ENCODE data around the gene ODAD3.

The ODAD3 gene

DNA sequence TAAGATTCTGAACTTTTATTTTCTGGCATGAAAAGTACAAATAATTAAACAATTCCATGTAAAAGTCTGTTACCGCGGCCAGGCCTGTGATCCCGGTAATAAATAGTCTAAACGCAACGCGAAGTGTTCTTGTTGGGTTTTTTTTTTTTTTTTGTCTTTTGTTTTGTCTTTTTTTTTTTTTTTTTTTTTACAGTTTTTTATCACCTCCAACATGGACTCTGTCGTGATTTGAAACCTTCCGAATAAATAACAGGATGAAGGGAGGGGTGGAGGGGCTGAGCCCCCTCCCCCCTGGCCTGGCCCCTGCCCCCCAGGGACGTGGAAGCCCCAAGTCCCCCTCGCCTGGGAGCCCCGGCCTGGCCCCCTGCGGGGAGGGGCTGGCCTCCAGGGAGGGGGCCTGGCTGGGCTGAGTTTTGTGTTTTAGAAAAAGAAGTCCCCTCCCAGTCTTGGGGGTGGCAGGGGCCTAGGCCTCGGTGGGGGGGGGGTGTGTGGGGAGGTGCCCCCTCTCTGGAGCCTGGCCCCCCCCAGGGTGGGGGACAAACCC, 16.5 kb upstream of the ODAD3 start:
- Histone ChIP-seq H3K4me2 (ENCODE audit: insufficient read depth, low read length) (no peak overlapping the region), H3K79me2 (ENCODE audit: insufficient read depth, low read length) (no peaks in the 10 kb centered on the region), H3K9ac (ENCODE audit: low read depth, low read length) (no peak overlapping the region), H3K4me1 (ENCODE audit: insufficient read depth, low read length) (no peaks in the 10 kb centered on the region), H4K20me1 (ENCODE audit: insufficient read depth, low read length) (0 out of 2 replicates have a peak, but pooled peaks cover 2% of the 10 kb centered on the region), H3K27ac (ENCODE audit: low read length) (no peak overlapping the region), H3K9me3 (ENCODE audit: insufficient read depth, low read length, severe bottlenecking) (no peaks in the 10 kb centered on the region), H3K36me3 (ENCODE audit: insufficient read depth, low read length) (peaks cover 38% of the 10 kb centered on the region), H3K4me3 (ENCODE audit: low read depth in 1 of 2, low read length in 2 of 2) (no peak overlapping the region), H3K27me3 (ENCODE audit: insufficient read depth, low read length, poor library complexity) (no peaks in the 10 kb centered on the region), H2AFZ (ENCODE audit: low read depth, low read length) (no peak overlapping the region)
- DNase-seq, result no peak
- no peak for ATAC-seq (ENCODE audit: insufficient read depth, low read depth)
- TF ChIP-seq, protein P1, sequence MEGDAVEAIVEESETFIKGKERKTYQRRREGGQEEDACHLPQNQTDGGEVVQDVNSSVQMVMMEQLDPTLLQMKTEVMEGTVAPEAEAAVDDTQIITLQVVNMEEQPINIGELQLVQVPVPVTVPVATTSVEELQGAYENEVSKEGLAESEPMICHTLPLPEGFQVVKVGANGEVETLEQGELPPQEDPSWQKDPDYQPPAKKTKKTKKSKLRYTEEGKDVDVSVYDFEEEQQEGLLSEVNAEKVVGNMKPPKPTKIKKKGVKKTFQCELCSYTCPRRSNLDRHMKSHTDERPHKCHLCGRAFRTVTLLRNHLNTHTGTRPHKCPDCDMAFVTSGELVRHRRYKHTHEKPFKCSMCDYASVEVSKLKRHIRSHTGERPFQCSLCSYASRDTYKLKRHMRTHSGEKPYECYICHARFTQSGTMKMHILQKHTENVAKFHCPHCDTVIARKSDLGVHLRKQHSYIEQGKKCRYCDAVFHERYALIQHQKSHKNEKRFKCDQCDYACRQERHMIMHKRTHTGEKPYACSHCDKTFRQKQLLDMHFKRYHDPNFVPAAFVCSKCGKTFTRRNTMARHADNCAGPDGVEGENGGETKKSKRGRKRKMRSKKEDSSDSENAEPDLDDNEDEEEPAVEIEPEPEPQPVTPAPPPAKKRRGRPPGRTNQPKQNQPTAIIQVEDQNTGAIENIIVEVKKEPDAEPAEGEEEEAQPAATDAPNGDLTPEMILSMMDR (IDR thresholded peaks at IDR 0.05; ENCODE audit: borderline replicate concordance, extremely low read depth, low read length, poor library complexity, severe bottlenecking), result no peak
- TF ChIP-seq EZH2 (IDR thresholded peaks at IDR 0.05; ENCODE audit: borderline replicate concordance, low read depth, low read length, severe bottlenecking), result no peak

DNA sequence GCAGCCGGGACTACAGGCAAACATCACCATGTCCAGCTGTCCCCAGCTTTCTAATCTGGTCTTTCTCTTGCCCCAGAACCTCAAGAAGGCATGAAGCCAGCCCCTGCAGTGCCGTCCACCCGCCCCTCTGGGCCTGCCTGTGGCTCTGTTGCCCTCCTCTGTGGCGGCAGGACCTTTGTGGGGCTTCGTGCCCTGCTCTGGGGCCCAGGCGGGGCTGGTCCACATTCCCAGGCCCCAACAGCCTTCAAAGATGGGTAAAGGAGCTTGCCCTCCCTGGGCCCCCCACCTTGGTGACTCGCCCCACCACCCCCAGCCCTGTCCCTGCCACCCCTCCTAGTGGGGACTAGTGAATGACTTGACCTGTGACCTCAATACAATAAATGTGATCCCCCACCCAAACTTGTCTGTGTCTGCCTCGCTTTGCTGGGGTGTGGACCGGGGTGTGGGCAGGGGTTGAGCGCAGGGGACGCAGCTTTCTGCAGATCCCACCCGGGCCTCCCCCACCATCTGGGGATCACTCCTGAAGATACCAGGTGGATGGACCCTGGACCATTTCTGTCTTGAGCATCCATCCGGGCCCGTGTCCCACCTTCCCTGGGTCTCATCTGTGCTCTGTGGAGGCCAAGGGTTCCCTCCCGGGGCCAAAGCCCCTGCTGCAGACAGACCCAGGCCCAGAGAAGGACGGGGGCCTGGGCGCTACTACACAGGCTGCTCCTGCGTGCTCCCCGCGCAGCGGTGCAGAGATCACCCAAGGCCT, 15.8 kb upstream of the ODAD3 start:
- H3K9ac ChIP-seq (ENCODE audit: low read depth, low read length), result no peak overlapping the region
- no peak overlapping the region for H3K27ac ChIP-seq (ENCODE audit: low read length)
- no peaks in the 10 kb centered on the region for H3K79me2 ChIP-seq (ENCODE audit: insufficient read depth, low read length)
- no peaks in the 10 kb centered on the region for H3K4me1 ChIP-seq (ENCODE audit: insufficient read depth, low read length)
- DNase-seq (no peak), ATAC-seq (ENCODE audit: insufficient read depth, low read depth) (no peak)
- peaks cover 43% of the 10 kb centered on the region for H3K36me3 ChIP-seq (ENCODE audit: insufficient read depth, low read length)
- H3K27me3 ChIP-seq (ENCODE audit: insufficient read depth, low read length, poor library complexity), result no peaks in the 10 kb centered on the region
- no peaks in the 10 kb centered on the region for H3K9me3 ChIP-seq (ENCODE audit: insufficient read depth, low read length, severe bottlenecking)
- H2AFZ ChIP-seq (ENCODE audit: low read depth, low read length), result no peak overlapping the region
- peaks cover 2% of the 10 kb centered on the region; the same call in 1 of the 2 replicates for H4K20me1 ChIP-seq (ENCODE audit: insufficient read depth, low read length)
- TF ChIP-seq, protein P1 (IDR thresholded peaks at IDR 0.05; ENCODE audit: borderline replicate concordance, extremely low read depth, low read length, poor library complexity, severe bottlenecking), result no peak
- TF ChIP-seq EZH2 (IDR thresholded peaks at IDR 0.05; ENCODE audit: borderline replicate concordance, low read depth, low read length, severe bottlenecking), result no peak
- H3K4me3 ChIP-seq (ENCODE audit: low read depth in 1 of 2, low read length in 2 of 2), result no peak overlapping the region
- H3K4me2 ChIP-seq (ENCODE audit: insufficient read depth, low read length), result no peak overlapping the region

DNA sequence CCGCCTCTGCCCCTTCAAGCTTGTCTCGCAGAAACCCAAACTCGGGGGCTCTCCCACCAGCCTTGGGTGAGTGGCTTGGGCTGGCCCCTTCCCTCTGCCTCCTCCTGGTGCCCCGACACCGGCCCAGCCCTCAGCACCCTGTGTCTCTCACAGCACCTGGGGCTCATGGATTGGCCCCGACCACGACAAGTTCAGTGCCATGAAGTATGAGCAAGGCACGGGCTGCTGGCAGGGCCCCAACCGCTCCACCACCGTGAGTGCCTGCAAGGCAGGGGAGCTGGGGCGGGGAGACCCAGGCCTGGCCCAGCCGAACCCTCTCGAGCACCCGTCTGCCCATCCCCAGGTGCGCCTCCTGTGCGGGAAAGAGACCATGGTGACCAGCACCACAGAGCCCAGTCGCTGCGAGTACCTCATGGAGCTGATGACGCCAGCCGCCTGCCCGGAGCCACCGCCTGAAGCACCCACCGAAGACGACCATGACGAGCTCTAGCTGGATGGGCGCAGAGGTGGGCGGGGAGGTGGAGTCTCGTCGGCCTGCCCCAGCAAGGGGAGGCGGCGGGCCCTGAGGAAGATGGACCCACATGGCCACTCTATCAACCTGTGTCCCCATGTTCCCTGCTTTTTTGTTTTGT, 14.1 kb upstream of the ODAD3 start:
- peaks cover 16% of the 10 kb centered on the region for H4K20me1 ChIP-seq (ENCODE audit: insufficient read depth, low read length)
- peaks cover 59% of the 10 kb centered on the region for H3K36me3 ChIP-seq (ENCODE audit: insufficient read depth, low read length)
- ATAC-seq (ENCODE audit: insufficient read depth, low read depth), result no peak
- TF ChIP-seq, protein P1 (IDR thresholded peaks at IDR 0.05; ENCODE audit: borderline replicate concordance, extremely low read depth, low read length, poor library complexity, severe bottlenecking), result no peak
- TF ChIP-seq EZH2 (IDR thresholded peaks at IDR 0.05; ENCODE audit: borderline replicate concordance, low read depth, low read length, severe bottlenecking), result no peak
- no peak overlapping the region for H2AFZ ChIP-seq (ENCODE audit: low read depth, low read length)
- no peaks in the 10 kb centered on the region for H3K27me3 ChIP-seq (ENCODE audit: insufficient read depth, low read length, poor library complexity)
- H3K9me3 ChIP-seq (ENCODE audit: insufficient read depth, low read length, severe bottlenecking), result no peaks in the 10 kb centered on the region
- H3K27ac ChIP-seq (ENCODE audit: low read length), result no peak overlapping the region
- DNase-seq, result no peak
- H3K4me3 ChIP-seq (ENCODE audit: low read depth in 1 of 2, low read length in 2 of 2), result no peak overlapping the region
- no peak overlapping the region for H3K4me2 ChIP-seq (ENCODE audit: insufficient read depth, low read length)
- H3K9ac ChIP-seq (ENCODE audit: low read depth, low read length), result no peak overlapping the region
- H3K79me2 ChIP-seq (ENCODE audit: insufficient read depth, low read length), result peaks cover 6% of the 10 kb centered on the region
- no peaks in the 10 kb centered on the region for H3K4me1 ChIP-seq (ENCODE audit: insufficient read depth, low read length)

Measured in DND-41 (cell line).